Measurements from ENCODE around the gene CLIC5. TPM values are rescaled to one million over a fixed set of nuclear protein-coding genes. Genes with fewer than 3 reads are reported as not detected.

CLIC5 gene
- total and polyA plus RNA-seq, 11 donors, result 63.0 to 381 (median 244) TPM

GRCh38 chr6:46061497-46061896, 45.8 kb upstream of the CLIC5 start:
- Histone ChIP-seq H3K4me1 (peaks cover 0 to 10% (median 0%) of the 10 kb centered on the region in 12 donors), H3K27ac (no peak overlapping the region), H3K27me3 (no peaks in the 10 kb centered on the region), H3K4me3 (no peak overlapping the region), H3K9me3 (peaks cover 0 to 10% (median 0%) of the 10 kb centered on the region in 12 donors), H3K36me3 (no peaks in the 10 kb centered on the region)
- WGBS, 4 donors, result 82 to 89% (median 84%) methylated on average over 1 of the region's 1 CpG
- ATAC-seq (no peak), DNase-seq (no peak)
- intact Hi-C loops (cut with DNase I), result no loop called here
- TF ChIP-seq CTCF (IDR thresholded peaks at IDR 0.05) (no peak), POLR2A (IDR thresholded peaks at IDR 0.05) (no peak)

GRCh38 chr6:46059608-46060007, 43.9 kb upstream of the CLIC5 start:
- Histone ChIP-seq H3K36me3 (no peaks in the 10 kb centered on the region), H3K27me3 (no peaks in the 10 kb centered on the region), H3K9me3 (peaks cover 0 to 11% (median 0%) of the 10 kb centered on the region in 12 donors), H3K27ac (no peak overlapping the region), H3K4me1 (peaks cover 0 to 13% (median 0%) of the 10 kb centered on the region in 12 donors), H3K4me3 (no peak overlapping the region)
- intact Hi-C loops (cut with DNase I), result loop anchor here in 2 of 10 donors (1.0 to 5.0 kb wide), 2 partner anchors 127 to 129 kb away; no protein-coding TSS in a partner anchor
- TF ChIP-seq POLR2A (IDR thresholded peaks at IDR 0.05) (no peak), CTCF (IDR thresholded peaks at IDR 0.05) (peak in 3 of 12 donors; percentile 6 to 22 (median 15))
- DNase-seq (no peak), ATAC-seq (peak; percentile 50 to 70 (median 66))
- WGBS, 4 donors, result 43 to 70% (median 64%) methylated on average over 1 of the region's 1 CpG

GRCh38 chr6:46058951-46059350, 43.3 kb upstream of the CLIC5 start:
- ATAC-seq (no peak), DNase-seq (no peak)
- Histone ChIP-seq H3K4me3 (no peak overlapping the region), H3K27ac (no peak overlapping the region), H3K9me3 (peaks cover 0 to 11% (median 0%) of the 10 kb centered on the region in 12 donors), H3K36me3 (no peaks in the 10 kb centered on the region), H3K4me1 (peaks cover 0 to 20% (median 6%) of the 10 kb centered on the region in 12 donors), H3K27me3 (no peaks in the 10 kb centered on the region)
- TF ChIP-seq CTCF (IDR thresholded peaks at IDR 0.05) (no peak), POLR2A (IDR thresholded peaks at IDR 0.05) (no peak)
- intact Hi-C loops (cut with DNase I), result loop anchor here in 2 of 10 donors (1.0 to 5.0 kb wide), 2 partner anchors 127 to 129 kb away; no protein-coding TSS in a partner anchor
- 89 to 95% (median 93%) methylated on average over 1 of the region's 1 CpG for WGBS, 4 donors

- Histone ChIP-seq H3K36me3 (no peaks in the 10 kb centered on the region), H3K27me3 (no peaks in the 10 kb centered on the region), H3K27ac (no peak overlapping the region), H3K4me1 (peaks cover 5 to 32% (median 18%) of the 10 kb centered on the region in 12 donors), H3K9me3 (peaks cover 0 to 11% (median 0%) of the 10 kb centered on the region in 12 donors), H3K4me3 (no peak overlapping the region)
- DNase-seq (no peak), ATAC-seq (no peak)
- intact Hi-C loops (cut with DNase I), result loop anchor here in 1 of 10 donors (5.0 kb wide), 1 partner anchor 125 kb away; no protein-coding TSS in a partner anchor
- TF ChIP-seq POLR2A (IDR thresholded peaks at IDR 0.05), result no peak
- no peak for TF ChIP-seq CTCF (IDR thresholded peaks at IDR 0.05)
Measured at GRCh38 chr6:46057792-46058191, 42.1 kb upstream of the CLIC5 start.
